ENCODE results near the gene APH1A. TPM values are rescaled to one million over a fixed set of nuclear protein-coding genes. Genes with fewer than 3 reads are reported as not detected.

Gene APH1A
- total and polyA plus RNA-seq, 5 donors from 2014 or later, result 74.0 to 119 (median 79.0) TPM

Other genes with a start within 250 kb of the APH1A start
- gene VPS45, start 201.2 kb downstream of the APH1A start, total RNA-seq, result 23.4 TPM
- gene VPS45, start 201.2 kb downstream of the APH1A start, polyA plus RNA-seq, result 10 to 100 TPM; 25.8 to 27.8 (median 26.3) TPM
- 61.0 TPM for gene PLEKHO1, start 119.1 kb downstream of the APH1A start, total RNA-seq
- gene PLEKHO1, start 119.1 kb downstream of the APH1A start, polyA plus RNA-seq, result 10 to 100 TPM; 21.5 to 31.5 (median 27.5) TPM
- 51.5 TPM for gene ANP32E, start 32.9 kb downstream of the APH1A start, total RNA-seq
- 10 to 100 TPM; 53.3 to 73.4 (median 58.3) TPM for gene ANP32E, start 32.9 kb downstream of the APH1A start, polyA plus RNA-seq
- gene CA14, start 11.2 kb downstream of the APH1A start, total RNA-seq, result not detected
- under 1 TPM; 0.68 to 0.97 (median 0.71) TPM for gene CA14, start 11.2 kb downstream of the APH1A start, polyA plus RNA-seq
- 4.6 TPM for gene C1orf54, start 3.8 kb upstream of the APH1A start, total RNA-seq
- gene C1orf54, start 3.8 kb upstream of the APH1A start, polyA plus RNA-seq, result 1 to 10 TPM; 2.0 to 6.4 (median 3.5) TPM
- gene CIART, start 13.5 kb upstream of the APH1A start, total RNA-seq, result 2.2 TPM
- gene CIART, start 13.5 kb upstream of the APH1A start, polyA plus RNA-seq, result 1 to 10 TPM in 2 of 4 donors, under 1 TPM in 2; 0.56 to 1.3 (median 0.91) TPM
- gene MRPS21, start 24.8 kb upstream of the APH1A start, total RNA-seq, result 45.3 TPM
- 10 to 100 TPM; 76.9 to 89.4 (median 86.1) TPM for gene MRPS21, start 24.8 kb upstream of the APH1A start, polyA plus RNA-seq
- 106 TPM for gene PRPF3, start 52.5 kb upstream of the APH1A start, total RNA-seq
- 10 to 100 TPM; 13.4 to 19.7 (median 17.0) TPM for gene PRPF3, start 52.5 kb upstream of the APH1A start, polyA plus RNA-seq
- 51.3 TPM for gene RPRD2, start 95.1 kb upstream of the APH1A start, total RNA-seq
- gene RPRD2, start 95.1 kb upstream of the APH1A start, polyA plus RNA-seq, result 10 to 100 TPM; 24.0 to 34.0 (median 32.5) TPM
- 34.0 TPM for gene TARS2, start 218.4 kb upstream of the APH1A start, total RNA-seq
- 10 to 100 TPM; 28.6 to 36.6 (median 31.5) TPM for gene TARS2, start 218.4 kb upstream of the APH1A start, polyA plus RNA-seq
- 0.22 TPM for gene ECM1, start 239.1 kb upstream of the APH1A start, total RNA-seq
- gene ECM1, start 239.1 kb upstream of the APH1A start, polyA plus RNA-seq, result under 1 TPM in 1 of 4 donors, not detected in 3; 0.10 TPM
- not detected for gene FALEC, start 246.7 kb upstream of the APH1A start, total RNA-seq
- under 1 TPM in 1 of 4 donors, not detected in 3; 0.42 TPM for gene FALEC, start 246.7 kb upstream of the APH1A start, polyA plus RNA-seq